Omental fat pad (tissue), 4 donors: Measurements from ENCODE around the gene NME5. TPM values are rescaled to one million over a fixed set of nuclear protein-coding genes. Genes with fewer than 3 reads are reported as not detected.

Experiments
- ATAC-seq: fragments of 150-250 bp; one replicate; pipeline ENCODE4 v1.9.1; 2016; ENCODE audit warnings: mild to moderate bottlenecking, moderate library complexity; ENCODE audit not compliant: low FRiP score
- DNase-seq: peaks from one replicate; pipeline ENCODE4 v3.0.0-alpha.2; 2019; ENCODE audit warnings: low spot score
- total RNA-seq, 4 donors: library from RNA; depleted of rRNA; stranded (reverse); fragments of >200 nt; gene quantifications; one replicate each; pipeline ENCODE4 v1.1.0, GENCODE V29; 2016
- TF ChIP-seq, protein P1 (sequence below), 3 donors: fragments of 450-650 bp; IDR thresholded peaks; one replicate each; pipeline ENCODE4 v1.5.1; 2016 to 2017; ENCODE audit warnings: antibody characterized with exemption in 3 of 3, mild to moderate bottlenecking in 3 of 3, moderate library complexity in 2 of 3

NME5 gene
- total RNA-seq, 4 donors from 2014 or later, result 0.36 to 2.3 (median 0.75) TPM; not detected in 1

DNA sequence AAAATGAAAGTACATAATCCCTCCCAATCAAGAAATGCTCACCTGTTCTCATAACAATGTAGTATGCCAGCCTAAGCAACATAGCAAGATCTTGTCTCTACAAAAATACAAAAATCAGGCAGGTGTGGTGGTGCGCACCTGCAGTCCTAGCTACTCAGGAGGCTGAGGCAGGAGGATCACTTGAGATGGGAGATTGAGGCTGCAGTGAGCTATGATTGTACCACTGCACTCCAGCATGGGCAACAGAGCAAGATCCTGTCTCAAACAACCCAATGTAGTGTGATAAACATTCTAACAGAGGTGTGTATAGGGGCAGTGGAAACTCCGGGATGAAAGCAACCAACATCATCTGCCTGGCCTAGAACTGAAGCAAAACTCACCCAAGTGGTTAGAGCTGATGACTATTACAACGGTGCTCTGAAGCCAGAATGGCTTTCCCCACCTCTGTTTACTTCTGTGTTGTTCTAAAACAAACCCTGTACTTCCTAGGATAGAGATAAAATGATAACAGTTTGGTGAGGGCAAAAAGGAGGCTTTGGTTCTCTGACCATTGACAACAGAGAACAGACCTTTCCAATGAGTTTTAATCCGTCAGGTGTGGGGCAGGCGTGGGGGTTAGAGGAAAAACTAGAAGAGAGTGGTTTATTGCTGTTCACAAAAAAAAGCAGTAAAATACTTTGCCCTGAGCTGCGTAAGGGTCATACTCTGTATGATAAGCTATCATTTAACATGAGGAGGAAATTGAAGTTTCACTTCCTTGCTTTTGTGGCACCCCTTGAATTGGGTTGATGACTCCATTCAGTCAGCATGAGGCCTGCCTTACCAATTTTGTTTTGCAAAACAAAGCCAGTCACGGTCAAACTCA is 36.5 kb downstream of the NME5 start:
- ATAC-seq (no peak), DNase-seq (no peak)
- TF ChIP-seq, protein P1, sequence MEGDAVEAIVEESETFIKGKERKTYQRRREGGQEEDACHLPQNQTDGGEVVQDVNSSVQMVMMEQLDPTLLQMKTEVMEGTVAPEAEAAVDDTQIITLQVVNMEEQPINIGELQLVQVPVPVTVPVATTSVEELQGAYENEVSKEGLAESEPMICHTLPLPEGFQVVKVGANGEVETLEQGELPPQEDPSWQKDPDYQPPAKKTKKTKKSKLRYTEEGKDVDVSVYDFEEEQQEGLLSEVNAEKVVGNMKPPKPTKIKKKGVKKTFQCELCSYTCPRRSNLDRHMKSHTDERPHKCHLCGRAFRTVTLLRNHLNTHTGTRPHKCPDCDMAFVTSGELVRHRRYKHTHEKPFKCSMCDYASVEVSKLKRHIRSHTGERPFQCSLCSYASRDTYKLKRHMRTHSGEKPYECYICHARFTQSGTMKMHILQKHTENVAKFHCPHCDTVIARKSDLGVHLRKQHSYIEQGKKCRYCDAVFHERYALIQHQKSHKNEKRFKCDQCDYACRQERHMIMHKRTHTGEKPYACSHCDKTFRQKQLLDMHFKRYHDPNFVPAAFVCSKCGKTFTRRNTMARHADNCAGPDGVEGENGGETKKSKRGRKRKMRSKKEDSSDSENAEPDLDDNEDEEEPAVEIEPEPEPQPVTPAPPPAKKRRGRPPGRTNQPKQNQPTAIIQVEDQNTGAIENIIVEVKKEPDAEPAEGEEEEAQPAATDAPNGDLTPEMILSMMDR (IDR thresholded peaks at IDR 0.05), result no peak

GRCh38 chr5:138096997-138097828 is 42.0 kb downstream of the NME5 start:
- no peak for DNase-seq
- no peak for ATAC-seq

DNA sequence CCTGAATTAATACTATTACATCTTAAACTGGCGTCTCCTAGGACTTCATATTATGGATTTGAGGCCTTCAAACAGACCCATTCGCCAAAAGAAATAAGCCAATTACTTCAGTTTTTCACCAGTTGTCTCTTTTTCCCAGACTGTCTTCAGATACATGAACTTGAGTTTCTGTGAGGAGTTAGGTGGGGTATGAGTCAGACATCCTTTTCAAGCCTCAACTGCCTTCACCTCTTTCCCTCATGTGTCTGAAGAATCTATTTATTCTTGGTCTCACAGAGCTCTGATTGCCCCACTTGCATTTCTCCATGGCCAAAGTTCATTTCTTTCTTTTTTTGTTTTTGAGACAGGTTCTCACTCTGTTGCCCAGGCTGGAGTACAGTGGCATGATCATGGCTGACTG is 42.9 kb downstream of the NME5 start:
- no peak for DNase-seq
- no peak for ATAC-seq
- TF ChIP-seq, protein P1 (IDR thresholded peaks at IDR 0.05), result no peak

More at GRCh38 chr5:138096997-138097828, 42.0 kb downstream of the NME5 start:
- TF ChIP-seq, protein P1 (IDR thresholded peaks at IDR 0.05), result no peak

GRCh38 chr5:138095100-138095907 is 43.9 kb downstream of the NME5 start:
- TF ChIP-seq, protein P1 (IDR thresholded peaks at IDR 0.05), result no peak
- no peak for ATAC-seq

GRCh38 chr5:138093036-138093435 is 46.2 kb downstream of the NME5 start:
- DNase-seq, result no peak
- TF ChIP-seq, protein P1 (IDR thresholded peaks at IDR 0.05), result no peak

More at GRCh38 chr5:138095100-138095907, 43.9 kb downstream of the NME5 start:
- DNase-seq, result no peak

GRCh38 chr5:138092301-138092700 is 46.9 kb downstream of the NME5 start:
- ATAC-seq, result no peak
- no peak for DNase-seq
- TF ChIP-seq, protein P1 (IDR thresholded peaks at IDR 0.05), result no peak

More at GRCh38 chr5:138093036-138093435, 46.2 kb downstream of the NME5 start:
- ATAC-seq, result no peak
